ENCODE data around the gene LFNG. TPM values are rescaled to one million over a fixed set of nuclear protein-coding genes. Genes with fewer than 3 reads are reported as not detected.
A peak's percentile ranks its signal among the peaks of the same experiment; 100 is the strongest.

LFNG gene
- total and polyA plus RNA-seq, 2 of the 13 experiments (the other 11 are each of a cell fraction or from before 2014, with no cell fraction given), result 0.44 to 1.5 TPM

DNA sequence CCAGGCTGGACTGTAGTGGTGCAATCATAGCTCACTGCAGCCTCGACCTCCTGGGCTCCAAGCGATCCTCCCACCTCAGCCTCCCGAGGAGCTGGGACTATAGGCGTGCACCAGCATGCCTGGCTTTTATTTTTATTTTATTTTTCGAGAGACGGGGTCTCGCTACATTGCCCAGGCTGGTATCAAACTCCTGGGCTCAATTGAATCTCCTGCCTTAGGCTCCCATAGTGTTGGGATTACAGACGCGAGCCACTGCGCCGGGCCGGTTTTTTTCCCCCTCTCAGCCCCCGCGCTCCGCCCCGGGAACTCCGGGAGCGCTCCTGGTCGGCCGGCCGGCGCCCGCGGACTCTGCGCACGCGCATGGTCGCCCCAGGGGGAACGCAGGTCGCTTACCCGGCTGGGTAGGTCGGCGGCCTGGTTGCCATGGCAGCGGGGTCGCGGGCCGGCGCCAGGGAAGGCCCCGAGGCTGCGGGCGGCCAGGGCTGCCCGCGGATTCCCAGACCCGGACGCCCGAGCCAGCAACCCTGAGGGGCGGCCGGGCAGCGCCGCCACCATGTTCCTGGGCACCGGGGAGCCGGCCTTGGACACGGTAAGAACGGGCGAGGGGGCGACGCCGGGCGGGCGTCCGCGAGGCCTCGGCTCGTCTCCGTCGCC lies 39.2 kb downstream of the LFNG start, which contains the start of gene IQCE (continued):
- TF ChIP-seq ZFP36 (IDR thresholded peaks at IDR 0.05; ENCODE audit: borderline replicate concordance, low read depth, low read length, partially characterized antibody) (peak; percentile 17), PHF8 (CRISPR knock-in tag; IDR thresholded peaks at IDR 0.05) (no peak), SKI (IDR thresholded peaks at IDR 0.05; ENCODE audit: partially characterized antibody) (peak; percentile 59), ZNF160 (CRISPR knock-in tag; IDR thresholded peaks at IDR 0.05) (no peak), ZMYM2 (CRISPR knock-in tag; IDR thresholded peaks at IDR 0.05) (no peak), GLI4 (CRISPR knock-in tag; IDR thresholded peaks at IDR 0.05; ENCODE audit: borderline replicate concordance) (0 out of 2 replicates have a peak, but pooled peaks have one; percentile 33), HCFC1 (IDR thresholded peaks at IDR 0.05; ENCODE audit: low read depth, low read length) (peak; percentile 54; the same call in 1 of the 2 replicates), ZSCAN30 (CRISPR knock-in tag; IDR thresholded peaks at IDR 0.05) (no peak), CCDC6 (CRISPR knock-in tag; IDR thresholded peaks at IDR 0.05) (peak; percentile 70), ZMYM3 (CRISPR knock-in tag; IDR thresholded peaks at IDR 0.05) (peak; percentile 95), SNAI1 (CRISPR knock-in tag; IDR thresholded peaks at IDR 0.05; ENCODE audit: borderline replicate concordance) (no peak), ZNF746 (CRISPR knock-in tag; IDR thresholded peaks at IDR 0.05) (no peak), EP300 (IDR thresholded peaks at IDR 0.05; ENCODE audit: low read depth in 2 of 2, low read length in 2 of 2) (no peak), EP300 (CRISPR knock-in tag; IDR thresholded peaks at IDR 0.05; ENCODE audit: borderline replicate concordance) (no peak), YEATS2 (CRISPR knock-in tag; IDR thresholded peaks at IDR 0.05; ENCODE audit: borderline replicate concordance) (no peak; the same call in 1 of the 2 replicates), ZNF10 (CRISPR knock-in tag; IDR thresholded peaks at IDR 0.05; ENCODE audit: borderline replicate concordance, low read depth) (no peak), MZF1 (CRISPR knock-in tag; IDR thresholded peaks at IDR 0.05; ENCODE audit: borderline replicate concordance) (no peak), SOX5 (CRISPR knock-in tag; IDR thresholded peaks at IDR 0.05; ENCODE audit: borderline replicate concordance) (no peak), ZNF557 (CRISPR knock-in tag; IDR thresholded peaks at IDR 0.05) (no peak), ZNF253 (CRISPR knock-in tag; IDR thresholded peaks at IDR 0.05; ENCODE audit: borderline replicate concordance) (no peak), NBN (conservative IDR thresholded peaks at IDR 0.05) (no peak), JDP2 (CRISPR knock-in tag; IDR thresholded peaks at IDR 0.05; ENCODE audit: borderline replicate concordance) (no peak), SRSF1 (optimal IDR thresholded peaks at IDR 0.05; ENCODE audit: low read depth, low read length) (no peak)
- TF ChIP-seq, protein P1, sequence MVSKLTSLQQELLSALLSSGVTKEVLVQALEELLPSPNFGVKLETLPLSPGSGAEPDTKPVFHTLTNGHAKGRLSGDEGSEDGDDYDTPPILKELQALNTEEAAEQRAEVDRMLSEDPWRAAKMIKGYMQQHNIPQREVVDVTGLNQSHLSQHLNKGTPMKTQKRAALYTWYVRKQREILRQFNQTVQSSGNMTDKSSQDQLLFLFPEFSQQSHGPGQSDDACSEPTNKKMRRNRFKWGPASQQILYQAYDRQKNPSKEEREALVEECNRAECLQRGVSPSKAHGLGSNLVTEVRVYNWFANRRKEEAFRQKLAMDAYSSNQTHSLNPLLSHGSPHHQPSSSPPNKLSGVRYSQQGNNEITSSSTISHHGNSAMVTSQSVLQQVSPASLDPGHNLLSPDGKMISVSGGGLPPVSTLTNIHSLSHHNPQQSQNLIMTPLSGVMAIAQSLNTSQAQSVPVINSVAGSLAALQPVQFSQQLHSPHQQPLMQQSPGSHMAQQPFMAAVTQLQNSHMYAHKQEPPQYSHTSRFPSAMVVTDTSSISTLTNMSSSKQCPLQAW (CRISPR knock-in tag; IDR thresholded peaks at IDR 0.05), result no peak
- TF ChIP-seq, protein P2, sequence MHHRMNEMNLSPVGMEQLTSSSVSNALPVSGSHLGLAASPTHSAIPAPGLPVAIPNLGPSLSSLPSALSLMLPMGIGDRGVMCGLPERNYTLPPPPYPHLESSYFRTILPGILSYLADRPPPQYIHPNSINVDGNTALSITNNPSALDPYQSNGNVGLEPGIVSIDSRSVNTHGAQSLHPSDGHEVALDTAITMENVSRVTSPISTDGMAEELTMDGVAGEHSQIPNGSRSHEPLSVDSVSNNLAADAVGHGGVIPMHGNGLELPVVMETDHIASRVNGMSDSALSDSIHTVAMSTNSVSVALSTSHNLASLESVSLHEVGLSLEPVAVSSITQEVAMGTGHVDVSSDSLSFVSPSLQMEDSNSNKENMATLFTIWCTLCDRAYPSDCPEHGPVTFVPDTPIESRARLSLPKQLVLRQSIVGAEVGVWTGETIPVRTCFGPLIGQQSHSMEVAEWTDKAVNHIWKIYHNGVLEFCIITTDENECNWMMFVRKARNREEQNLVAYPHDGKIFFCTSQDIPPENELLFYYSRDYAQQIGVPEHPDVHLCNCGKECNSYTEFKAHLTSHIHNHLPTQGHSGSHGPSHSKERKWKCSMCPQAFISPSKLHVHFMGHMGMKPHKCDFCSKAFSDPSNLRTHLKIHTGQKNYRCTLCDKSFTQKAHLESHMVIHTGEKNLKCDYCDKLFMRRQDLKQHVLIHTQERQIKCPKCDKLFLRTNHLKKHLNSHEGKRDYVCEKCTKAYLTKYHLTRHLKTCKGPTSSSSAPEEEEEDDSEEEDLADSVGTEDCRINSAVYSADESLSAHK (CRISPR knock-in tag; IDR thresholded peaks at IDR 0.05; ENCODE audit: borderline replicate concordance), result no peak
- TF ChIP-seq, protein P3, sequence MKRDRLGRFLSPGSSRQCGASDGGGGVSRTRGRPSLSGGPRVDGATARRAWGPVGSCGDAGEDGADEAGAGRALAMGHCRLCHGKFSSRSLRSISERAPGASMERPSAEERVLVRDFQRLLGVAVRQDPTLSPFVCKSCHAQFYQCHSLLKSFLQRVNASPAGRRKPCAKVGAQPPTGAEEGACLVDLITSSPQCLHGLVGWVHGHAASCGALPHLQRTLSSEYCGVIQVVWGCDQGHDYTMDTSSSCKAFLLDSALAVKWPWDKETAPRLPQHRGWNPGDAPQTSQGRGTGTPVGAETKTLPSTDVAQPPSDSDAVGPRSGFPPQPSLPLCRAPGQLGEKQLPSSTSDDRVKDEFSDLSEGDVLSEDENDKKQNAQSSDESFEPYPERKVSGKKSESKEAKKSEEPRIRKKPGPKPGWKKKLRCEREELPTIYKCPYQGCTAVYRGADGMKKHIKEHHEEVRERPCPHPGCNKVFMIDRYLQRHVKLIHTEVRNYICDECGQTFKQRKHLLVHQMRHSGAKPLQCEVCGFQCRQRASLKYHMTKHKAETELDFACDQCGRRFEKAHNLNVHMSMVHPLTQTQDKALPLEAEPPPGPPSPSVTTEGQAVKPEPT (CRISPR knock-in tag; IDR thresholded peaks at IDR 0.05; ENCODE audit: low read depth), result no peak

Data from HepG2 (cell line).